Limb (tissue), 2 donors: ENCODE data around the gene ACSM3.
"Not testable (repeated sequence)": the region's sequence is repeated elsewhere in the genome, so short reads cannot be mapped to it uniquely, and the experiment has no call there.

Experiments used
- DNase-seq, 2 donors: peaks; one replicate each; pipeline ENCODE4 v3.0.0-alpha.2; 2016; ENCODE audit errors: extremely low spot score in 2 of 2

The ACSM3 gene

DNA sequence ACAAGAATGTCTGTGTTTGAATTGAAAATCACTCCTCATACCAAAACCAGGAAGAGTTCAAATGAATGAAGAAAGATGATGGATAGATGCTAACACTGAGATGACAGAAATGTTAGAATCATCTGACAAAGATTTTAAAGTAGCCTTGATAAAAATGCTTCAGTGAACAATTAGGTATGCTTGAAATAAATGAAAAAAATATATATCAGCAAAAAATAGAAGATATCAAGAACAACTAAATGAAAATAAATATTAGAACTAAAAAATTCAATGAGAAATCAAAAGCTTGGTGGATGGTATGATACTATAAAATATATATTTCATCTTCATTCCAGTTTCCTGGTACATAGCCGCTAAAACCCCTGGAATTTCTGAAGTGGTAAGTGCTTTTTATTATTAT is 8.6 kb upstream of the ACSM3 start:
- DNase-seq, result no peak

- DNase-seq, result not testable (repeated sequence)
These were observed 8.0 kb upstream of the ACSM3 start for GRCh38 chr16:20755799-20756198.

DNA sequence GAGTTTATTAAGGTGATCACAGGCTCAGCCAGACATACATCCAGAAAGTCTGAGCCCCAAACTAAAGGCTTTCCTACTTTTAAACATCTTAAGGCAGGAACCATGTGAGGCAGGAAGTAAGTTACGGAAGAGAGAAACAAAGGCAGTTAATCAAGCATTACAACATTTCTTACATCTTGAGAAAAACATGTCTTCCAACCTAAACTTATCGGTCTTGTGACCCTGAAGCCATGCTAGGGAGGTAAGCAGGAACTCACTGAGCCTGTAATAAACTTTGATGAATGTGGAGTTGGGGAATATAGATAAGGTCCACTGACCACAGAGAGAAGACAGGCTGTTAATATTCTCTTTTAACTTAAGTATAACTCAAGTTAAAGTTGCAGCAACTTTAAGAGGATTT is 3.5 kb upstream of the ACSM3 start:
- no peak for DNase-seq

DNA sequence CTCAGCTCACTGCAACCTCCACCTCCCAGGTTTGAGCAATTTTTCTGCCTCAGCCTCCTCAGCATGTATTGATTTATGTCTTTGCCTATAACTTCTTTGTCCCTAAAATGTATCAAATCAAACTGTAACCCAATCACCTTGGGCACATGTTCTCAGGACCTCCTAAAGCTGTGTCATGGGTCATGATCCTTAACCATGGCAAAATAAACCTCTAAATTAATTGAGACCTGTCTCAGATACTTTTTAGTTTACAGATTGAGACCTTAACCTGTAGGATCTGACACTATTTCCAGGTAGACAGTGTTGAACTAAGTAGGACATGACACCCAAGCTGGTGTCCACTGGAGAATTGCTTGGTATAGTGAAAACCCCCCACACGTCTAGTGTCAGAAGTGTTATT is 2.6 kb upstream of the ACSM3 start:
- no peak for DNase-seq

DNA sequence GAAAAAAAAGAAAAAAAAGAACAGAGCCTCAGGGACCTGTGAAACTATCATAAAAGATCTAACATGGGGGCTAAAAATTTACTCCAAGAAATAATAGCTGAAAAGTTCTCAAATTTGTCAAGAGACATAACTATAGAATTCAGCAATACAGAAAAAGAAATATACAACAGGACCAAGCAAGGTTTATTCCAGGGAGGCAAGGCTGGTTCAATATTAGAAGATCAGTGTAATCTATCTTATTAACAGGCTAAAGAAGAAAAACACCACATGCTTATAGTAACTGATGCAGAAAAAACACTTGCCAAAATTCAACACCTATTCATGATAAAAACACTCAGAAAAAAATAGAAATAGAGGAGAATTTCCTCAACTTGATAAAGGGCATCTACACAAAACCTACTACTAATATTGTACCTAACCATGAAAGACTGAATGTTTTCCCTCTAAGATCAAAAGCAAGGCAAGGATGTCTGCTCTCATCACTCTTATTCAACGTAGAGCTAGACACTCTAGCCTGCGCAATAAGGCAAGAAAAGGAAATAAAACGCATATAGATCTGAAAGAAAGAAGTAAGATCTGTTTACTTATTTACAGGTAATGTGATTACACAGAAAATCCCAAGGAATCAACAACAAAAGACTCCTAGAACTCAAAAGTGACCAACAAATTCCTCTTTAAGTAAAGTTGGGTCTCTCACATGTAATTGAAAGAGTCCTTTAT is 1.2 kb upstream of the ACSM3 start:
- DNase-seq, result no peak

DNA sequence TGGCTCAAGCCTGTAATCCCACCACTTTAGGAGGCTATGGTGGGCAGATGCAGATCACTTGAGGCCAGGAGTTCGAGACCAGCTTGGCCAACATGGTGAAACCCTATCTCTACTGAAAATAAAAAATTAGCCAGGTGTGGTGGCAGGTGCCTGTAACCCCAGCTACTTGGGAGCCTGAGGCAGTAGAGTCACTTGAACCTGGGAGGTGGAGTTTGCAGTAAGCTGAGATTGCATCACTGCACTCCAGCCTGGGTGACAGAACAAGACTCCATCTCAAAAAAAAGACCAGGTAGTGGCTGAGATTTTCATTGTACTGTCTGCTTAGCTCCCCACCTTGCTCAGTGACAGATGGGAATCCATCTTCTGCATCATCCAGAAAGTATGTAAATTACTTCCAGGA is 634 bp downstream of the ACSM3 start:
- DNase-seq, result not testable (repeated sequence)

- DNase-seq, result no peak
These were observed 1.9 kb downstream of the ACSM3 start for GRCh38 chr16:20765732-20766131.

- DNase-seq, result no peak
These were observed 2.5 kb downstream of the ACSM3 start for GRCh38 chr16:20766294-20766693.

DNA sequence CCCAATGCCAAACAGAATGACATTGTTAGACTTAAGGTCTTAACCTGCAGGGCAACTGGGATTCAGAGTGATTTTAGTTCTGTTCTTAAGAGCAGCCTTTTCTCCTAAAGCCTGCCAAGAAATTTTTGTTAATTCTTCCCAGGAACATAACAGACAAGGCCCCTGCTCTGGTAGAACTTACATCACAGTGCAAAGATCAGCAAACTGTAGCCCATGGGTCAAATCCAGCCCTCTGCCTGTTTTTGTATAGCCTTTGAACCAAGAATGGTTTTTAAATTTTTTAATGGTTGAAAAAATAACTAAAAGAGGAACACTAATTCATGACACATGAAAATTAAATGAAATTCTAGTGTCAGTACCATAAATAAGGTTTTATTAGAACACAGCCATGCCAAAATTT is 3.8 kb downstream of the ACSM3 start:
- no peak for DNase-seq

DNA sequence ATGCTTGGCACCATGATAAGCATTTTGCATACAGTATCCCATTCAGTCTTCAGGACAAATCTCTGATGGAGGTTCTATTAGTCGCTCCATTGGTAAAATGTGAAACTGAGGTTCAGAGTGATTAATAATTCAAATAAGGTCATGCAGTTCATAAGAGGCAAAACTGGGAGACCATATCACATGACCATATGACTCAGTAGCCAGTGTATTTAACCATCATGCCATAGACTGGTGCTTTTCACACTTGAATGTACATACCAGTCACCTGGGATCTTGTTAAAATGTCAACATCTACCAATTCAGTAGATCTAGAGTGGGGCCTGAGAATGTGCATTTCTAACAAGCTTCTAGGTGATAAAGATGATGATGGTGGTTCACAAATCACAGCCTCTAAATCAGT is 4.3 kb downstream of the ACSM3 start:
- no peak for DNase-seq

GRCh38 chr16:20768818-20769217 is 5.0 kb downstream of the ACSM3 start:
- DNase-seq, result no peak

- no peak for DNase-seq
These were observed 9.9 kb downstream of the ACSM3 start for GRCh38 chr16:20773679-20774078.

DNA sequence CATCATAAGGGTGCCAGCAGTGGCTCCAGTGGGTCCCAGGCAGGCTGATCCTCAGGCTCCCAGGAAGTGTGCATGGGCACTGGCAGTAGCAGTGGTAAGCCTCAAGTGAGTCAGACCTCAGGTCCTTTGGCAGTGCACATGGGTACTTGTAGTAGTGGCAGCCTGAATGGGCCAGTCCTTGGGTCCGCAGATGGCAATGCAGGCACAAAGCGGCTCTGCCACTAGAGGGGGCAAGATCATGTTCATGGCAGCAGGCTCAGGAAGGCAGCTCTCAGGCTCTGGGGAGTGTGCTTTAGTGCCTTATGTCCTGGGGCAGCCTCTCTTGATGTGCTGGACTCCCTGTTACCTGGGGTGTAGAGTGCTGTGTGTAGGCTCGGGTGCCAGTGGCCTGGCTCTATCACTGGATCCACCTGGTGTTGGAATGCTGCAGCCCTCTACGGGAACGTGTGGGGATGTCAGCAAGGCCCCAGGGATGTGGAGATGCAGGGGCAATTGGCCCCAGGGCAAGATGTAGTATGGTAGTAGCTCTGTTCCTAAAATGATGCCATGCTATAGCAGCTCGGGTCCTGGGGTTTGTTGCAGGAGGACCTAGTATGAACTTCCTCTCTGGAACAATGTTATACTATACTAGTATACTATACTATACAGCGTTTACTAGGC is 11.0 kb downstream of the ACSM3 start:
- DNase-seq, result peak in 1 of 2 donors; percentile 27

GRCh38 chr16:20781697-20782096 is 17.9 kb downstream of the ACSM3 start:
- no peak for DNase-seq

GRCh38 chr16:20782470-20782869 is 18.7 kb downstream of the ACSM3 start:
- no peak for DNase-seq

DNA sequence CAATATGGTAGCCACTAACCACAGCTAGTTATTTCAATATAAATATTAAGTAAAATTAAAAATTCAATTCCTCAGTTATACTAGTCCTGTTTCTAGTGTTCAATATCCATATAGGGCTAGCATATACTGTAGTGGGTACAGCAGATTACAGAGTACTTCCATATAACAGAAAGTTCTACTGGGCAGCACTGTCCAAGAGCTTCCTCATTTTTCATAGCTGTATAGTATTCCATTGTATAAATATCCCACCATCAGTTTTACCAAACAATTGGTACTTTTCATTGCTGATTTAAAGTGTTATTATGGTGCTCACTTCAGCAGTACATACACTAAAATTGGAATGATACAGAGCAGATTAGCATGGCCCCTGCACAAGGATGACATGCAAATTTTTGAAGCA is 20.4 kb downstream of the ACSM3 start:
- DNase-seq, result no peak

DNA sequence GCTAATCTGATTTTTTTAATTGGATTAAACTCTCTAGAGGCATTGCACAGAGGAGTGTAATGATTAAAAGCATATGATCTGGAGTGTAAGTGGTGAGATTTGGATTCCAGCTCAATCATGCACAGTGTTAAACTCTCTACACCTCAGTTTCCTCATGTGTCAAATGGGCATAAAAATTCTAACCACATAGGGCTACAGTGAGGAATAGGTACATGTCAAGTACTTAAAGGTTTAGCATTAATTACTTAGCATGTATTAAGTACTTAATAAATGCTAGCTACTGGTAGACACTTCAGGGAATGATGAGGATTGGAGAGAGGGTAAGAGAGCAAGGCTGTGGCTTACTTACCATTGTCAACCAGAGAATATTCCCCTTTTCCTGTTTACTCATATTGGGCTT is 25.3 kb downstream of the ACSM3 start:
- DNase-seq, result no peak

DNA sequence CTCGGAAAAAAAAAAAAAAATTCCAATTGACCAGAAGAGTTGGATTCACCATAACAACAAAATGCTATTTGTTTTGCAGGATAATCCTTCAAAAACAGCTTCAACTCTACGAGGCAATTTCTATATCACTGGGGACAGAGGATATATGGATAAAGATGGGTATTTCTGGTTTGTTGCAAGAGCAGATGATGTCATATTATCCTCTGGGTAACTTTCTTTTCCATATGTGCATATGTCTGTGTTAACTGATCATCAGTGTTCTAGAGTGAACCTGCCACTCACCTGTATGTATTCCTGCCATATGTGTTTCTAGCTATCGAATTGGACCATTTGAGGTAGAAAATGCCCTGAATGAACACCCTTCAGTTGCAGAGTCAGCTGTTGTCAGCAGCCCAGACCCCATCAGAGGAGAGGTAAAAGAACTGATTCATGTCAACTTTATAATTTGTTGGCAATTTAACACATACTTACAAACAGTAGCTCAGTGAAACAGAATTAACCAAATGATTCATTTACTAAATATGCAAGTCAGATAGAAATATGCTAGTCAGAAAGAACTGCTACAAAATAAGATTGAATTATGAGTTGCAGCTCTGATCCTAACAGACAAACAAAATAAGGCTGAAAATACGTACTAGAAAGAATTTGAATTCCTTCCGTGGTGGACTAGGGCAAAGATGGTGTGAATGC is 28.3 kb downstream of the ACSM3 start:
- no peak for DNase-seq

GRCh38 chr16:20798364-20798763 is 34.5 kb downstream of the ACSM3 start:
- no peak for DNase-seq

GRCh38 chr16:20799599-20799998 is 35.8 kb downstream of the ACSM3 start:
- DNase-seq, result peak in 1 of 2 donors; percentile 58

DNA sequence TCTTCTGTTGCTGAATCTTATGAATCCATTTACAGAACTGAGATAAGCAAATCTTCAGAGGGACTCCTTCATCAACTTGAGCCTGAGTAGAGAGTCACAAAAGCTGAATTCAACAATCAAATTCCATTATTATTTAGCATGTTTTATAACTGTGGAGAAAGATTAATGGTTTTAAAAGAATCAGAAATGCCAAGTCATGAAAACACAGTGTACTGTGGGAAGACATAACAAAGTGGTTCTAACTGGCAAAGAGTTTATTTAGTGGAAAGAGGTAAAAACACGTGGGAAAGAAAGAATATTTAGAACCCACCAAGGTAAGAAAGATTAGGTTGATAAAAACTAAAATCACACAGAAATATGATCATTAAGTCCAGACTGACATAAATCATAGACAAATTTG is 37.5 kb downstream of the ACSM3 start:
- no peak for DNase-seq

DNA sequence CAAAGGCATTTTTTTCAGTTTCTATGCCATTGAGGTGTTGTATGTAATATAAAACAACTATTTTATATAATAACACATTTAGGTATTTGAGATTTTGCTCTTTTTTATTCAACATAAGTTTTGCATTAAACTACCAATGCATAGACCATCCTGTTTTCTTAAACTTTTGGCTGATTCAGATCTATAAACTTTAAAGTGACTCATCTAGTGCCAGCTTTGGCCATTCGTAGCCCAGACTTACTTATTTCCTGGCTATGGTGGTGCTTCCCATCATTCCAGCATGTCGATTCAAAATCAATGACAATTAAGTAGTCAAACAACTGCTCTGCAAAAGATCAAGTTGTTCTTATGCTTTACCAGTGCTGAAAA is 39.4 kb downstream of the ACSM3 start:
- no peak for DNase-seq
